HG03521 (cell line): Measurements from ENCODE around the gene ARL16.

Experiments used
- ATAC-seq: cut with Tn5 transposase; IDR thresholded peaks from one replicate; pipeline ENCODE4 v1.9.1; 2021; ENCODE audit warnings: mild to moderate bottlenecking, moderate library complexity; ENCODE audit not compliant: unreplicated experiment

ARL16 gene

GRCh38 chr17:81647640-81648012, 36.0 kb downstream of the ARL16 start:
- no peak for ATAC-seq

DNA sequence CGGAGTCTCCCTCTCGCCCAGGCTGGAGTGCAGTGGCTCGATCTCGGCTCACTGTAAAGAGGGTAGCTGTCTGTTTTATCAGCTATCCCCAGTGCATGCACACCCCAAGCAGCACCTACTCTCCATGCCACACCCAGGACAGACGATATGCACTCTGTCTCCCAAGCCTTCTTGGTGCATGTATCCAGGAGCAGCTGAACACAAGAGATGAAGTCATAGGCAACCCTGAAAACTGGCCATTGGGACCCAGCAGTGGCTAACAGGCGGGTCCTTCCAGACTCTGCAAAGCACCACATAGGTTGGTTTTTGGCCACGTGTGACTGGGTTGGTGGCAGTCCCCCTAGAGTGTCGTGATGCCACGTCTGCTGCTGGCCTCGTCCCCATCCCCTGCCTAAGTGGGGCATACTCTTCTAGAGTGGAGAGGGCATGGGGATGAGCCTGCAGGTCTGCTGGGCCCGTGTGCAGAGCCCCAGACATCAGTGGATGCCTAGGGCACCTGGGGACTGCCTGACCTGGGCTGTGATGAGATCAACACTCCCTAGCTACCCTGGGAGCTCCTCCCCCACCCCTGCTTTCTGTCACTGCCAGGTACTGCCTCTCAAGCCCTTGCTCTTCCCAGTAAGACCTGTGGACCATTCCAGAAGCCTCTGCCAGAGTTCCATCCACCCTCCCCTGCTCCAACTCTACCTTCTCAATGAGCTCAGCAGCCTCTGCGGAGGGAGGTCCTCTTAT, 36.6 kb downstream of the ARL16 start:
- ATAC-seq, result no peak

GRCh38 chr17:81644976-81645952, 38.3 kb downstream of the ARL16 start:
- no peak for ATAC-seq

DNA sequence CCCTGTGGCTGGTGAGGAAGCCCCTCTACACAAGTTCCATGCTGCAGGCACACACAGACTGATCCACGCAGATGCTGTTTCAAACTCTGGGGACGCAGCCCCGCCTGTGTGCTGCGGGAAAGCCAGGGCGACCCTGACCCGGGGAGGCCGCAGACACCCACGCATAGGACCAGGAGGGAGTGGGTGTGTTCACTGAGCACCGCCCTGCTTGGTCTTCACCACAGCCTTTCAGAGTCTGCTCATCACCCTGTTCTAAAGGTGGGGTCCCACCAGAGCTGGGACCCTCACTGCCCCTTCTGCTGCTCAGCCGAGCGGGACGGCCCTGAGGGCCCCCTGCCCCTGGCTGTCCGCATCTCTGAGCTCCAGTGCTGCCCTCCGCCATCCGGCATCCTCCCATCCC, 39.1 kb downstream of the ARL16 start:
- no peak for ATAC-seq

DNA sequence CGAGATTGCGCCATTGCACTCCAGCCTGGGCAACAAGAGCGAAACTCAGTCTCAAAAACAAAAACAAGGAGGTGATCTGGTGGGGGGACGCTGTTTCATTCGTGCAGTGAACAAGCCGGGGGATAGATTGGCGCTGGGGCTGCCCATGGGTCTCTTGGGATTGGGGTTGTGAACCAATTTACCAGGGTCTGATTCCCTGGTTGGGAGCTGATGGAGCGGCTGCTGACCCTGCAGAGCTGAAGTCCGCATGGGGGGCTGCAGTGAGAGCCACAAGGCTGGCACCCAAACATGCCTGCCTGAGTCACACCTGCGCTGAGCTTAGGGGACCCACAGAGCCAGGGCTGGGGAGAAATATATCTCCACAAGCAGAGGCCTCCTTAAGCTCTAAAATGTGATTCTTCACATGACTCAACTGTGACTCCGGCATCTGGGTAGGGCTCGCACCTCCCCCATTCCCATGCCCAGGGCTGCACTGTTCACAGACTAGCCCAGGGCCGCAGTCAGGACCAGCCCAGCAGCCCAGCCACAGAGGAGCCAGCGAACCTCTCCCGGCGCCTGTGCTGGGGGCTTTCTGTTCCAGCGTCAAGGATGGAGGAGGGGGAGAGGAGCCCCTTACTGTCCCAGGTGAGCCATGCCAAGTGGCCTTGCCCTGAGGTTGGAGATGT, 41.6 kb downstream of the ARL16 start:
- no peak for ATAC-seq

- ATAC-seq, result no peak
Observed at GRCh38 chr17:81640011-81640410, 43.6 kb downstream of the ARL16 start.

DNA sequence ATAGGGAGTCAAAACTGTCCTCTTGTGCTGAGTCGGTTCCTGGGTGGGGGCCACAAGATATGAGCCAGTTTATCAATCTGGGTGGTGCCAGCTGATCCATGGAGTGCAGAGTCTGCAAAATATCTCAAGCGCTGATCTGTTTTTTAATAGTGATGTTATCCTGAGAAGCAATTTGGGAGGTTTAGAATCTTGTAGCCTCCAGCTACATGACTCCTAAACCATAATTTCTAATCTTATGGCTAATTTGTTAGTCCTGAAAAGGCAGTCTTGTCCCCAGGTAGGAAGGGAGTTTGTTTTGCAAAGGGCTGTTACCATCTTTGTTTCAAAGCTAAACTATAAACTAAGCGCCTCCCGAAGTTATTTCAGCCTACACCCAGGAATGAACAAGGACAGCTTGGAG, 44.9 kb downstream of the ARL16 start:
- ATAC-seq, result no peak

DNA sequence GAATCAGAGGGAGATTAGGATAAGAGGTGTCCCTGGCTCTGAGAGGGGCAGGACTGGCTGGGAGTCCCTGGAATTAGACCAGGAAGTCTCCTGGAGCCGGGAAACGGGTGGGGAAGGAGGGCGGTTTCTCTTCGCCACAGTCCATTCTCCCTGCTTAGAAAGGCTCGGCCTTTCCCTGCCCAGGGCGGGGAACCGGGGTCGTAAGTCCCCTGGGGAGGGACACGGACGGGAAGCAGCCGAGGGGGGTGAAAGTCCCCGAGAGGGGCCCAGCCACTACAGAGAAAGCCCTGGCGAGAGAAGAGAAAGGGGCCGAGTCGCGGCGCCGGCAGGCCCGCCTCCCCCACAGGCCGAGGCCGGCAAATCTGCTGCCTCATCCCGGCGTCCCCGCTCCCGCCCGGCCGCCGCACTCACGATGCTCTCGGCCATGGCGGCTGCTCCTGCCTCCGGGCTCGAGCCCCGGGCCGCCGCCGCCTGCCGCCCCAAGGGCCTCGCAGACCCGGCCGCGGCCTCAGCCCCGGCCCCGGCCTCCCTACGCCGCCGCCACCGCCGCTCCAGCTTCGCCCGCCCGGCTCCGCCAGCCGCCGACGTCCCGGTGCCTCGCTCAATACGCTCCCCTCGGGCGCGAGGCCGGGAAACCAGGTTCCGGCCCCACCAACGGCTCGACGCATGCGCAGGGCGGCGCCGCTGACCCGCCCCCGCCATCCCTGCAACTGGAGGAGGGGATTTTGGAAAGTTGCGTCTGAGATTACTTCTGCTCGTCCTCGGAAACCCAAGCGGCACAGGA, 46.9 kb downstream of the ARL16 start, which contains the start of the genes NPLOC4 and TSPAN10:
Gene NPLOC4, minus strand, starts transcription at position 608 of the 784 bp plus-strand sequence. Its CDS starts 182 bp downstream, at position 426.
Gene TSPAN10, plus strand, starts transcription at position 692 of the 784 bp plus-strand sequence. CDS start 5,217 bp downstream, outside the sequence.
- peak; percentile 93 for ATAC-seq

- no peak for ATAC-seq
Observed at GRCh38 chr17:81635973-81636504, 47.6 kb downstream of the ARL16 start.

DNA sequence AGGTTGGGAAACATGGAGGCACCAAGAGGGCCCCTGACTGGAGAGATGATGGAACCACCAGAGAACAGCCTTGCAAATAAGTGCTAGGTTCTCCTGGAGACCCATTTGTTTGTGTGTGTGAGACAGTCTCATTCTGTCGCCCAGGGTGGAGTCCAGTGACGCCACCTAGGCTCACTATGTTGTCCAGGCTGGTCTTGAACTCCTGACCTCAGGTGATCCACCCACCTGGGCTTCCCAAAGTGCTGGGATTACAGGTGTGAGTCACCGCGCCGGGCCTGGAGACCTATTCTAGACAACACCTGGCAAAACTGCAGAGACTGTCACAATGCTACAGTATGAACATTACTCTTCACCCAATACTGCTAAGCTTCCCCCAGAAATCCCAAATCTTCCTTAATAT, 48.2 kb downstream of the ARL16 start:
- no peak for ATAC-seq

- ATAC-seq, result no peak
Observed at GRCh38 chr17:81631482-81631881, 52.1 kb downstream of the ARL16 start.
